NAMALWA (cell line): ENCODE measurements around the gene PPIB.

Source experiments
- DNase-seq: peaks from one replicate; pipeline ENCODE4 v3.0.0-alpha.2; 2015; ENCODE audit warnings: low spot score

PPIB gene

GRCh38 chr15:64162869-64163658, at the start of gene PPIB:
Gene PPIB (minus strand): TSS chr15:64163022. CDS start chr15:64162986, 36 bp downstream.
- peak; percentile 97 for DNase-seq

GRCh38 chr15:64211696-64212095, 48.9 kb upstream of the PPIB start:
- no peak for DNase-seq

DNA sequence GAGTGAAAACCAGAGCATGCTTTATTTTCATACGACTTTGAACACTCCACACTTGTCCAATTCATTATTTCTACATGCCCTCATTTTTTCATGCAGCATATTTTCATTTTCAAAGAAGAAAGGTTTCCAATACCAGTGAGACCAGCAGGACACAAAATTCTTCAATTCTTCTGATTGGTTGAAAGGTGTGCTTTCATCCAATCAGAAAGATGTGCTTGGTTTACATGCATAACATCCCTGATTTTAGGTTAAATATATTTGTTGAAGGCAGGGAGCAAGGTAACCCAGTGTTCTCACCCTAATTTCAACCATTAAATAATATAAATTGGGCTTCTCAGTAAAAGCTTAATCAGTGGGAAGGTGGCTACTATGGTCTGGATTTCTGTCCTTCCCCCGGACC, 47.5 kb upstream of the PPIB start:
- no peak for DNase-seq

DNA sequence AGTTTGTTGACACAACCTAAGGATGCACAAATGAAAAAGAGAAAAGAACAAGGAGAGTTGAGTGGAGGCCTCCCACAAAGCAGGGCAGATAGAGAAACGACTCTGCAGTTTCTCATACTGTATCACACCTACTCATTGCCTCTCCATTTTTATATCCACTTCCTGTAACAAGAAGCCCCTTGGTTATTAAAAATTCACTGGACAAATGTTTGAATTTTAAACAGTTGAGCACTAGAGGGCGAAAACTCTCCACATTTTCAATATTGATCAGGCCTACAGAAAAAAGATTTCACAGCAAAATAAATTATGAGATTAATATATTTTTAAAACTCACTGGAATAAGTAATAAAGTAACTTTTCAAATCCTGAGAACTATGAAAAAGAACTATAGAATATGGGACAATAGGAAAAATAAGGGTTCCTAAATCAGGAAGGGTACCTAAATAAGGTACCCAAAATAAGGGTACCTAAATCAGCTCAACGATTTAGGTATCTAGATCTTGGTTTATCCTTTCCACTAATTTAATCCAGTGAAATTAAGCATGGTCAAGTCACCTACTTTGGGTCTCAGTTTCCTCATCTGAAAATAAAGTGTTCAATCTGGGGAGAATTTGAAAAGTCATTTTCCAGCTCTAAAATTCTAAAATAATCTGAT, 47.0 kb upstream of the PPIB start:
- peak; percentile 72 for DNase-seq

- no peak for DNase-seq
These were observed 42.4 kb upstream of the PPIB start for GRCh38 chr15:64205202-64205601.

- no peak for DNase-seq
These were observed 34.6 kb upstream of the PPIB start for GRCh38 chr15:64197425-64197824.

DNA sequence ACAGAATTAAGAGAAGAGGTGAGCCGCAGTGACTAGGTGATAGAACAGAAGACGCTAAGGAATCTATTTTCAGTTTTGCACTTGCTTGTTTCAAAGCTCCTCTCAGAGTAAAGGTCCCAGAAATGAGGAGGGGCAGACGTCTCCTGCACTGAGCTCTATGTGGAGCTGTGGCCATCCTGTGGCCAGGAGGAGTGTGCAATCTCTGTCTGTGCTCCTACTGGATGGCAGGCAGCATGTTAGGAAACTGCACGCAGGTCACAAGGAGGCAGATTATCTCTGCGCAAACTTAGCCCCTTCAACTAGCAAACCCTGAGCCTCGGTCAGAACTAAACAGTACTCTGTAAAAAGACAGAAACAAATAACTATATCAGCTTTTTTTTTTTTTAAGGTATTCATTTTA, 31.1 kb upstream of the PPIB start:
- no peak for DNase-seq

DNA sequence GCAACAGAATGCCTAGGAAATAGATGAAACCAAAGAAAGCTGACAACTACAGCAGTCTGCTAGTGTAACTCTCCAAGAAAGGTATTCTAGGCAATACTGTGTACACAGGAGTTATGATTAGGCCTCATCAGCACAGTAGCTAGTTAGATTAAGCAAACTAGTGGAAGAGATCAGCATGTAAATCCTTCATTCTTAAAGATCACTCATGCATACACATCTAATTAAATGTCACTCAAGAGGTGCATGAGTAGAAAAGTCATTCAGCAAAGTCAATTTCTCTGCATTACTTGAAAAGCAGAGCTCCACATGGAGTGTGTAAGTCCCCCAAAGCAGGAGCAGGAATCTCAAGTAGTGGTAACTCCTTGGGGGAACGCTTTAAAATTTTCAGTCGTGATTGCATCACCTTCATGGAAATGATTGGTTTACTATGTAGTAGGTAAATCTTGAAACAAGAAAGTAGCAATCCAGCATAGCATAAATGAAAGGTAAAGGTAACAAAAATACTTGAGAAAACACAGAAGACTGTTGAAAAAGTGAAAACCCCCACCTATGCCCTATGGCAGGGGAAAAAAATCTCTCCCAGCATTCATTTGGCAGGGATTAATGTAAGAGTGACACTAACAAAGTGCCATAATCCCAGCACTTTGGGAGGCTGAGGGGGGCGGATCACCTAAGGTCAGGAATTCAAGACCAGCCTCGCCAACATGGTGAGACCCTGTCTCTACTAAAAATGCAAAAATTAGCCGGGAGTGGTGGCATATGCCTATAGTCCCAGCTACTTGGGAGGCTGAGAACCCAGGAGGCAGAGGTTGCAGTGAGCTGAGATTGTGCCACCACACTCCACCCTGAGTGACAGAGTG, 29.4 kb upstream of the PPIB start:
- no peak for DNase-seq

DNA sequence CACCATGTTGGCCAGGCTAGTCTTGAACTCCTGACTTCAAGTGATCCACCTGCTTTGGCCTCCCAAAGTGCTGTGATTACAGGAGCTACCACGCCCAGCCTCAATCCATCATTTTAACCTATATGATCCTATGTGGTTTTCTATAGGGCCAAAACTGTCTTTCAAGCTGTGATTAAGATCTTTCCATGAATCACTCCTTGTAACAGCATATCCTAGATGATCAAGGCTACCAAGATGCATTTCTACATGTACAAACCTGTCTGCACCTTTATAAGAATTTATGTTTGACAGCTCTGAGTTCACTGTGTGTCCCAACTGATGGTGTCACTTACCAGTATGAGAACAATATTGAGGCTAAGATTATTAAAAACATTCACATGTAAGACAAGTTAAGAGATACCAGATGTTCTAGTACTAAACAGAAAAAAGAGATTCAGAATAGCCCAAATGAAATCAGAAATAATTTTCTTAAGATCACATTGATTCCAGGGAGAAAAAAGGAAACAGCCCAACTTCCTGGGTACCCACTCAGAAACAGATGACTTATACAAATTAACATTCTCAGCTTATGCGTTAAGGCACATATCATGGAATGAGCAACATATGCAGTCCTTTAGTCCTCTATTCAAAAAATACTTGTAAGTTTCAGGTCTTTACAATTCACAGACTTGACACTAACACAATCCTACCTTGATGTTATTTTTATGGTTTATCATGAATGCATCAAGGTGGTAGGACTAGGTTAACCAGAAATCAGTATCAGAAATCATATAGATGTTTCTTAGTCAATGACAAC, 24.8 kb upstream of the PPIB start:
- no peak for DNase-seq

DNA sequence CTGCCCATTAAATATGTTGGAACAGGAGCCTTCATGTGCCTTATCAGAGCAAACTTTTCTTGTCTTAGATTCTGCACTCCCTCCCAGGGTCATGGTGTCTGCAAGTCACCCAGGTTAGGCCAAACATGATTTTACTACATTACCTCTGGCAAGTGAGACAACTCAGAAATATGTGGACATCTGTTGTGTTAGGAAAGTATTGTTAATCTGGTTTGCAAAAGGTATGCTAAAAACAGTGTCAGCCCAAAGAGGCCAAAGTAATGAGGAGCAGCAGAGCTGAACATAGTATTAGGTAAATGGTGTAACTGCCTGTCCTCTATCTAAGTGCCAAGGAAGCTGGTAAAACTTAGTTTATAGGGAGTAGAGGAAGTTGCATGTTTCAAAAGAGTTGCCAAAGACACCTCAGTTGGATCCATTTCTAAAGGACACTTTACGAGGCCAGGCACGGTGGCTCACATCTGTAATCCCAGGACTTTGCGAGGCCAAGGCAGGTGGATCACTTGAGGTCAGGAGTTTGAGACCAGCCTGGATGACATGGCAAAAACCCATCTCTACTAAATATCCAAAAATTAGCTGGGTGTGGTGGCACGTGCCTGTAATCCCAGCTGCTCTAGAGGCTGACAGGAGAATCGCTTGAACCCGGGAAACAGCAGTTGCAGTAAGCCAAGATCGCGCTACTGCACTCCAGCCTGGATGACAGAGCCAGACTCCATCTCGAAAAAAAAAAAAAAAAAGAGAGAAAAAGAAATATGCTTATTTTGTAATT, 22.5 kb upstream of the PPIB start:
- no peak for DNase-seq

- no peak for DNase-seq
These were observed 20.1 kb upstream of the PPIB start for GRCh38 chr15:64182859-64183370.

DNA sequence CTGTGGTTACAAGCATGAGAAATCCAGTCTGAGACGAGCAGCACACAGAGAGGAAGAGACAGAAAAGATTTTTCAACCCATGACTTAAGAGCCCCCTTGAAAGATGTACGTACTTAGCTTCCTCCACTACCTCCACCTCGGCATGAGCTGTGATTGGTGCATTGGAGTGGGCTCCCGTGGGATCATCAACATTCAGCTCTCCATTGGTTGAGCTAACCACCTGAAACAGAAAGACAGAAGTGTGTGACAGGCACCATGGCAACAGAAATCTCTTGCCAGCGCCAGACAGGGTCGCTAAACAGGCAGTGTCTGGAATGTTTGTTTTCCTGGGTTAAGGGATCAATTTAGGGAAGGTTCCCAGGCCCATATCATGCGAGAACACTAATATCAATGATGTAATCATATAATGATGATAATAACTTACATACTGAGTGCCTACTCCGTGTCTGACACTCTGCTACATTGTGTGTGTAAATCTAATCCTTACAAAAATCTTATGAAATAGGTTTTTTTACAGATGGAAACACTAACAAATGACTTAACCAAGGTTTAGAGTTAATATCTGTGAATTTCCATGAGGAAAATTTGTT, 17.5 kb upstream of the PPIB start:
- DNase-seq, result no peak

DNA sequence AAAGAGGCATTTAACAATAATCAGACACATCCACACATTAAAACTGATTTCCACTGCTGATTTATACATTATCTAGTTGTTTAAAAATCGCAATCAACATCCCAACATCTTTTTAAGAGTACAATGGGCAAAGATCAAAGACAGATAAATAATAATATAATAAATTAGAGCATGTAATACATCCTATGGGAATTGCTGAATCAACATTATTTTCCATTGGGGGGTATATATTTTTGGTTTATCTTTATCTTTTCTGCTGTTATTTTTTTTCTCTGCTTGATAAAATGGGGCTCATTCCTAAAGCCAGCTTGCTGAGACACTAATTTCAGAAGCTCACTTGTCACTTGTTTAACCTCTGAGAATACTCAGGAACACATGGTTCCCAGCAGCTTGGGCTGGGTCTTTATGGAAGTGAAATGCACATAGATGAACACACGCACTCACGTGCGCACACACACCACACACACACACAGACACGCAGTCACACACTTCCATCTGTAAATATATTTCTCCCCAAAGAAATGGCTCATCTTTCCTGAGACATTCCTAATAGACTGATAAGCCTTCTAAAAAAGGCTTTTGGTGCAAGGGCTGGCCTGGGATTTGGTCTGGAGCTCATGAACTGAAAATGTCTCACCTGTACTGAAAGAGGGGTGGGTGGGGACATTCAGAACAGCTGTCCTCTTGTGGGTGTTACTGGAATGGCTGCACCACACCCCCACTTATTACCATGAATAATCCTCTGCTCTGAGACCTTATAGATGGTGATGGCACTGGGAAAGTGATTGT, 3.5 kb upstream of the PPIB start:
- DNase-seq, result no peak

DNA sequence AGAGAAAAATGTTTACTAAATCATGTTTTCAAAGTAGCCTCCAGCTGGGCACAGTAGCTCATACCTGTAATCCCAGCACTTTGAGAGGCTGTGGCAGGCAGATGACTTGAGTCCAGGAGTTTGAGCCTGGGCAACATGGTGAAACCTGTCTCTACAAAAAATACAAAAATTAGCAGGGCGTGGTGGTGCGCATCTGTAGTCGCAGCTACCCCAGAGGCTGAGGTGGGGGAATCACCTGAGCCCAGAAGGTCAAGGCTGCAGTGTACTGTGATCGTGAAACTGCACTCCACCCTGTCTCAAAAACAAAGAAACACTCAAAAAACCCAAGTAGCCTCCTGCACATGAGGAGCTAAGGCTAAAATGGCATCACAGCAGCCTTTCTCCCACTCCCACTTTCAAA, 1.6 kb upstream of the PPIB start:
- DNase-seq, result no peak

DNA sequence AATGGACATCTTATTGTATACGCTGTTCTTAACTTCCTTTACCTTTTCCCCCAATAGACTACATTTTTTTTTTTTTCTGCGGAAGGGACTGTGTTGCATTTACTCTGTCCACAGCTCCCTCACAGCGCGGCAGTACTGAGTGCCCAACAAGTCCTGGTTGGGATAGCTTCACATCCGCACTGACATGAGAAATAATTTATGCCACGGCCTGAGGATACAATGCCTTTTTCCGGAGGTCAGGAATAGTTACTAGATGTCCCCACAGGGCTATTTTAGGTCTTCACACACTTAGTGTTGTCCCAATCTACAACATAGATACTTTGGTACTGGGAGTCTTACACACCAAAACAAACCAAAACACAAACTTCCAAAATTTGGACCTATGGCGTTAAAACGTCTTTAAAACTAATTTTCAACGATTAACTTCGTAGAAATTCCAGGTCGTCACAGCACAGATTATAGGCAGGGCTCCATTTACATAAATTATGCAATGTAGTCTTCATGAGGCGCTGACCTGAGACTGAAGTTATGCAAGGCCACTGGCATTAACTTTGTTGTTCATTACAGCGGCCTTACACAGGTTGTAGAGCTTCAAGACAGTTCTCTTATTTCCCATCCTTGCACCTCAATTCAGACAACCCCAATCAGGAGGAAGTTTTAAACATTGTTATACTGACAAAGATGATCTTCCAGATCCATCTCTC, 989 bp upstream of the PPIB start:
- peak; percentile 43 for DNase-seq

DNA sequence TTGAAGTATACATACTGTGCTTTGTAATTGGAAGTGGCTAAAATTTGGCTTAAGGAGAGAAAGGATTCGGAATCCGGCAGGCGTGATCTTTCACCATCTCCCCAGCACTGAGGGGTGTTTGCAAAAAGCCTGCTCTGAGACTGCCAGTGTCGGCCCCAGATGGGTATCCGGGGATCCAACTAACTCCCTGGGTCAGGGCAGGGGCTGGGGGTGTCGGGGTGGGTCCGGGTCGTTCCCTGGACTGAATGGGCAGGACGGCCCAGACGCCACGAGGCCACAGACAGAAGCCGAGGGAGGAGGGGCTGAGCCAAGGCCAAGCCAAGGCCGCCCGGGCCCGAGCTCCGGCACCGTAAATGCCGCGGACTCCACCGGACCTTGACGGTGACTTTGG, 349 bp downstream of the PPIB start:
- no peak for DNase-seq

DNA sequence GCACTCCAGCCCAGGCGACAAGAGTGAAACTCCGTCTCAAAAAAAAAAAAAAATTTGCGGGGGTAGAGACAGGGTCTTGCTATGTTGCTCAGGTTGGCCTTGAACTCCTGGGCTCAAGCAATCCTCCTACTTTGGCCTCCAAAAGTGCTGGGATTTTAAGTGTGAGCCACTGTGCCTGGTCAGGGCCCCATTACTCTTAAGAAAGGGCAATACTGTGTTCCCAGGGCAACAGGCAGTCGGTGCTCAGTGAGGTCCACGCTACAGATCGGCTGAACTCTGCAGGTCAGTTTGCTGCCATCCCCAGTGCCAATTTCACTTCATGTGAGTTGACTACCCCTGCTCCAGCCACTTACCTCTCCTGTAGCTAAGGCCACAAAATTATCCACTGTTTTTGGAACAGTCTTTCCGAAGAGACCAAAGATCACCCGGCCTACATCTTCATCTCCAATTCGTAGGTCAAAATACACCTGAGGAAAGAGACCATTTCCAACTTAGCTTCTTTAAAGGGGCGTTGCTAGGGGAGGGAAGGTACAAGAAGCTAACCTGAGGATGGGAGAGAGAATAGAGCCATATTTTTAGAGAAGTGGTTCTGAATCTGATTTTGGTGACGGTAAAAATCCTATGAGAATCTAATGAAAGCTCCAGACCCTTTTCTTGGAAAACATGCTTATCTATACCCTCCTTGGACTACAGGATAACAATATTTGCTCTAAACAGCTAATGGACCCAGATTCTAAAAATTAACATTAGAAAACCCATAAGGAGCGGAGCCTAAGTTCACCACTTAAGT, 939 bp downstream of the PPIB start:
- peak; percentile 18 for DNase-seq
